Gastroesophageal sphincter (tissue), 4 donors: Measurements from ENCODE around the gene MLLT6. TPM values are rescaled to one million over a fixed set of nuclear protein-coding genes. Genes with fewer than 3 reads are reported as not detected.
A peak's percentile ranks its signal among the peaks of the same experiment; 100 is the strongest.

Source experiments
- ATAC-seq: fragments of 150-250 bp; one replicate; pipeline ENCODE4 v1.9.1; 2016; ENCODE audit warnings: mild to moderate bottlenecking, moderate library complexity
- H3K27ac ChIP-seq, 4 donors: fragments of 200-600 bp; sonication (generic) in 3 of 4; 1 replicate in 3 of 4; 2 replicates in 1 of 4; pipeline ENCODE4 v1.5.1; 2016 to 2019
- H3K27me3 ChIP-seq: fragments of 200-600 bp; sonication (generic); one replicate; pipeline ENCODE4 v1.5.1; 2019
- H3K36me3 ChIP-seq, 2 donors: fragments of 200-600 bp; sonication (generic); one replicate each; pipeline ENCODE4 v1.5.1; 2019; ENCODE audit warnings: control low read depth in 1 of 2
- H3K4me1 ChIP-seq, 3 donors: fragments of 200-600 bp; sonication (generic); 1 replicate in 2 of 3; 2 replicates in 1 of 3; pipeline ENCODE4 v1.5.1; 2016 to 2019; ENCODE audit warnings: control low read depth in 2 of 3
- H3K4me3 ChIP-seq, 2 donors: fragments of 200-600 bp; sonication (generic); one replicate each; pipeline ENCODE4 v1.5.1; 2019; ENCODE audit warnings: mild to moderate bottlenecking in 1 of 2, moderate library complexity in 1 of 2
- H3K9me3 ChIP-seq, 3 donors: fragments of 200-600 bp; sonication (generic); one replicate each; pipeline ENCODE4 v1.5.1; 2017 to 2019; ENCODE audit warnings: control low read depth in 2 of 3
- EP300 ChIP-seq: sonication (generic); formaldehyde crosslinking; IDR thresholded peaks from one replicate; pipeline ENCODE4 v1.6.1; 2017; ENCODE audit warnings: antibody characterized with exemption, mild to moderate bottlenecking
- POLR2A ChIP-seq, 2 donors: fragments of 450-650 bp; IDR thresholded peaks; one replicate each; pipeline ENCODE4 v1.6.1; 2017; ENCODE audit warnings: antibody characterized with exemption in 2 of 2, mild to moderate bottlenecking in 2 of 2, moderate library complexity in 1 of 2
- POLR2AphosphoS5 ChIP-seq: sonication (generic); formaldehyde crosslinking; IDR thresholded peaks from one replicate; pipeline ENCODE4 v1.6.1; 2017; ENCODE audit warnings: antibody characterized with exemption
- WGBS, 2 donors: methylation state at CpG; one replicate each; pipeline ENCODE4 v1.1.5; 2018; ENCODE audit warnings: low coverage in 1 of 2; 5-methylcytosine and 5-hydroxymethylcytosine counted together
- total RNA-seq, 4 donors: library from RNA; depleted of rRNA; stranded (reverse); fragments of >200 nt; gene quantifications; one replicate each; pipeline ENCODE4 v1.1.0, GENCODE V29; 2016
- TF ChIP-seq, protein P1 (sequence below), 4 experiments: fragments of 200-600 bp in 2 of 4; fragments of 450-650 bp in 2 of 4; sonication (generic) in 1 of 4; IDR thresholded peaks; one replicate each; pipeline ENCODE4 v1.5.1; 2017 to 2019; ENCODE audit warnings: antibody characterized with exemption in 4 of 4, mild to moderate bottlenecking in 2 of 4, moderate library complexity in 2 of 4

MLLT6 gene
- total RNA-seq, 4 donors from 2014 or later: 55.6 to 101 (median 77.9) TPM

GRCh38 chr17:38729886-38730525 is 24.9 kb downstream of the MLLT6 start, which contains the start of gene CISD3:
Gene CISD3, plus strand, starts transcription at chr17:38730341. Its CDS starts 18 bp downstream, at chr17:38730359.
- Histone ChIP-seq H3K9me3 (no peaks in the 10 kb centered on the region), H3K36me3 (peaks cover 0 to 42% of the 10 kb centered on the region in 2 donors), H3K27ac (peak within 1 kb of the TSS; percentile 76 to 94 (median 92)), H3K4me3 (peak within 1 kb of the TSS; percentile 73 to 81), H3K27me3 (no peaks in the 10 kb centered on the region), H3K4me1 (peaks cover 0 to 72% (median 17%) of the 10 kb centered on the region in 3 donors)
- 0% methylated on average over 6 of the region's 92 CpGs; no CpG with 5 or more reads in 1 of the 2 donors for WGBS, 2 donors
- peak; percentile 97 for ATAC-seq
- TF ChIP-seq POLR2A (IDR thresholded peaks at IDR 0.05) (peak; percentile 15 to 48), EP300 (no peak), POLR2AphosphoS5 (peak; percentile 40)
- TF ChIP-seq, protein P1, sequence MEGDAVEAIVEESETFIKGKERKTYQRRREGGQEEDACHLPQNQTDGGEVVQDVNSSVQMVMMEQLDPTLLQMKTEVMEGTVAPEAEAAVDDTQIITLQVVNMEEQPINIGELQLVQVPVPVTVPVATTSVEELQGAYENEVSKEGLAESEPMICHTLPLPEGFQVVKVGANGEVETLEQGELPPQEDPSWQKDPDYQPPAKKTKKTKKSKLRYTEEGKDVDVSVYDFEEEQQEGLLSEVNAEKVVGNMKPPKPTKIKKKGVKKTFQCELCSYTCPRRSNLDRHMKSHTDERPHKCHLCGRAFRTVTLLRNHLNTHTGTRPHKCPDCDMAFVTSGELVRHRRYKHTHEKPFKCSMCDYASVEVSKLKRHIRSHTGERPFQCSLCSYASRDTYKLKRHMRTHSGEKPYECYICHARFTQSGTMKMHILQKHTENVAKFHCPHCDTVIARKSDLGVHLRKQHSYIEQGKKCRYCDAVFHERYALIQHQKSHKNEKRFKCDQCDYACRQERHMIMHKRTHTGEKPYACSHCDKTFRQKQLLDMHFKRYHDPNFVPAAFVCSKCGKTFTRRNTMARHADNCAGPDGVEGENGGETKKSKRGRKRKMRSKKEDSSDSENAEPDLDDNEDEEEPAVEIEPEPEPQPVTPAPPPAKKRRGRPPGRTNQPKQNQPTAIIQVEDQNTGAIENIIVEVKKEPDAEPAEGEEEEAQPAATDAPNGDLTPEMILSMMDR (IDR thresholded peaks at IDR 0.05): peak in 3 of 4 experiments; percentile 86 to 96 (median 96)

- Histone ChIP-seq H3K4me3 (peak overlapping the region; percentile 73 to 81), H3K27me3 (no peaks in the 10 kb centered on the region), H3K27ac (peak overlapping the region; percentile 76 to 94 (median 92)), H3K36me3 (peaks cover 0 to 38% of the 10 kb centered on the region in 2 donors), H3K9me3 (no peaks in the 10 kb centered on the region), H3K4me1 (peaks cover 0 to 72% (median 17%) of the 10 kb centered on the region in 3 donors)
- WGBS, 2 donors: 1 to 9% methylated on average over 7 to 12 of the region's 27 CpGs
- peak; percentile 56 for ATAC-seq
- TF ChIP-seq EP300 (no peak), POLR2AphosphoS5 (no peak), POLR2A (IDR thresholded peaks at IDR 0.05) (no peak)
- TF ChIP-seq, protein P1 (IDR thresholded peaks at IDR 0.05): no peak
Observed at GRCh38 chr17:38730526-38731379, 25.7 kb downstream of the MLLT6 start.

- H3K36me3 ChIP-seq: peaks cover 0 to 43% of the 10 kb centered on the region in 2 donors
- H3K9me3 ChIP-seq: no peaks in the 10 kb centered on the region
- H3K4me1 ChIP-seq: peaks cover 0 to 79% (median 17%) of the 10 kb centered on the region in 3 donors
- 71 to 72% methylated on average over 1 to 5 of the region's 8 CpGs for WGBS, 2 donors
- no peak for ATAC-seq
- H3K27ac ChIP-seq: peak overlapping the region in 3 of 4 donors; percentile 91 to 94 (median 92)
- TF ChIP-seq, protein P1 (IDR thresholded peaks at IDR 0.05): no peak
- TF ChIP-seq POLR2AphosphoS5 (no peak), POLR2A (IDR thresholded peaks at IDR 0.05) (no peak), EP300 (no peak)
- peak overlapping the region in 1 of 2 donors; percentile 81 for H3K4me3 ChIP-seq
- no peaks in the 10 kb centered on the region for H3K27me3 ChIP-seq
Observed at GRCh38 chr17:38731526-38732294, 26.6 kb downstream of the MLLT6 start.

DNA sequence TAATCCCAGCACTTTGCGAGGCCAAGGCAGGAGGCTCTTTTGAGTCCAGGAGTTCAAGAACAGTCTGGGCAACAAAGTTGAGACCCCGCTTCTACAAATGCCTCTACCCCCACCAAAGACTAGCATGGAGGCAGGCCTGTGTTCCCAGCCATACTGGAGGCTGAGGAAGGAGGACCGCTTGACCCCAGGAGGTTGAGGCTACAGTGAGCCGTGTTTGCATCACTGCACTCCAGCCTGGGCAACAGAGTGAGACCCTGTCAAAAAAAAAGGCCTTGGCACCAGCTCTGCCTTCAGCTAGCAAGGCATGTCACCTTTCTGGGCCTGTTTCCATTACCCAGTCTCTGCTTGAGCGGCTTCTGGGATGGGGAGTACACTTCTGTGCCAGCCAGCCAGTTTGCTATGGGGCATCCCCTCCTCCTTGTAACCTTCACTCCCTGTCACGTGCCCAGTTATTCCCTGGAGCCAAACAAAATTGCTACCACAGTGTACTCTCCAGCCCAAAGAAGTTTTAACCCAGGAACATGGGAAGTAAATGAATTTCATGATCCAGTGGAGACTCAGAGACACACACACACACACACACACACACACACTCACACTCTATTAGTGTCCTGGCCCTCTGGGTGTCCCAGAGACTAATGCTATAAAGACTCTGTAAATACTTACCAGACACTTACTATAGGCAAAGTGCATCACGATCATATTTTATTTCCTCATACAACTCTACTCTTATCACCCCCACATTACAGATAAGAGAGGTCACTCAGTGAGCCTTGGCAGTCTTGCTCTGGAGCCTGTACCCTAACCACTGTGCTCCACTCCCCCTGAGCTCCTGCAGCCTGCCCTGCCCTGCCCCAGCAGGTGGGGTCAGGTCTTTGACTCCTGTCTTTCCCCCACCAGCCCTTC is 27.6 kb downstream of the MLLT6 start:
- 10 to 63% methylated on average over 1 to 2 of the region's 7 CpGs for WGBS, 2 donors

More for the DNA sequence above, 27.6 kb downstream of the MLLT6 start:
- TF ChIP-seq EP300: no peak
- peak; percentile 33 for TF ChIP-seq POLR2AphosphoS5
- TF ChIP-seq, protein P1 (IDR thresholded peaks at IDR 0.05): no peak
- TF ChIP-seq POLR2A (IDR thresholded peaks at IDR 0.05): no peak
- Histone ChIP-seq H3K36me3 (peaks cover 0 to 47% of the 10 kb centered on the region in 2 donors), H3K9me3 (no peaks in the 10 kb centered on the region), H3K4me1 (peaks cover 0 to 79% (median 17%) of the 10 kb centered on the region in 3 donors), H3K27me3 (no peaks in the 10 kb centered on the region), H3K4me3 (no peak overlapping the region), H3K27ac (peak overlapping the region in 3 of 4 donors; percentile 43 to 92 (median 91))
- ATAC-seq: no peak
